Thoracic aorta (tissue), 2 donors: ENCODE data around the gene ACOT7. TPM values are rescaled to one million over a fixed set of nuclear protein-coding genes. Genes with fewer than 3 reads are reported as not detected.

Experiments used
- ATAC-seq: fragments of 150-250 bp; one replicate; pipeline ENCODE4 v1.8.0; 2017; ENCODE audit warnings: low read depth; ENCODE audit not compliant: insufficient number of reproducible peaks, low FRiP score
- DNase-seq: peaks from one replicate; pipeline ENCODE4 v3.0.0-alpha.2; 2020; ENCODE audit warnings: low spot score
- H3K27ac ChIP-seq, 2 donors: fragments of 200-600 bp; sonication (generic); 1 replicate in 1 of 2; 2 replicates in 1 of 2; pipeline ENCODE4 v1.5.1; 2016; ENCODE audit warnings: mild to moderate bottlenecking in 2 of 2, moderate library complexity in 2 of 2
- H3K27me3 ChIP-seq: fragments of 200-600 bp; sonication (generic); replicated peaks from 2 replicates; pipeline ENCODE4 v1.6.0; 2016; ENCODE audit warnings: mild to moderate bottlenecking; ENCODE audit not compliant: insufficient read depth
- H3K36me3 ChIP-seq: fragments of 200-600 bp; sonication (generic); one replicate; pipeline ENCODE4 v1.5.1; 2016
- H3K4me1 ChIP-seq, 2 donors: fragments of 200-600 bp; sonication (generic); 1 replicate in 1 of 2; 2 replicates in 1 of 2; pipeline versions ENCODE4 v1.5.1 to v1.6.0; 2016; ENCODE audit warnings: low read depth in 2 of 2, mild to moderate bottlenecking in 1 of 2; ENCODE audit not compliant: control insufficient read depth in 1 of 2
- H3K4me3 ChIP-seq: fragments of 200-600 bp; sonication (generic); 2 replicates; pipeline ENCODE4 v1.5.1; 2016; ENCODE audit warnings: mild to moderate bottlenecking
- H3K9me3 ChIP-seq: fragments of 200-600 bp; sonication (generic); 2 replicates; pipeline ENCODE4 v1.5.1; 2016
- total RNA-seq, 2 donors: library from RNA; depleted of rRNA; stranded (reverse); fragments of >200 nt; gene quantifications; one replicate each; pipeline versions ENCODE4 v1.1.0 to v1.2.3, GENCODE V29; 2016
- TF ChIP-seq, protein P1 (sequence below): fragments of 200-600 bp; sonication (generic); IDR thresholded peaks from one replicate; pipeline ENCODE4 v1.5.1; 2019; ENCODE audit warnings: antibody characterized with exemption

Gene ACOT7
- total RNA-seq, 2 donors from 2014 or later = 23.7 to 33.0 TPM

DNA sequence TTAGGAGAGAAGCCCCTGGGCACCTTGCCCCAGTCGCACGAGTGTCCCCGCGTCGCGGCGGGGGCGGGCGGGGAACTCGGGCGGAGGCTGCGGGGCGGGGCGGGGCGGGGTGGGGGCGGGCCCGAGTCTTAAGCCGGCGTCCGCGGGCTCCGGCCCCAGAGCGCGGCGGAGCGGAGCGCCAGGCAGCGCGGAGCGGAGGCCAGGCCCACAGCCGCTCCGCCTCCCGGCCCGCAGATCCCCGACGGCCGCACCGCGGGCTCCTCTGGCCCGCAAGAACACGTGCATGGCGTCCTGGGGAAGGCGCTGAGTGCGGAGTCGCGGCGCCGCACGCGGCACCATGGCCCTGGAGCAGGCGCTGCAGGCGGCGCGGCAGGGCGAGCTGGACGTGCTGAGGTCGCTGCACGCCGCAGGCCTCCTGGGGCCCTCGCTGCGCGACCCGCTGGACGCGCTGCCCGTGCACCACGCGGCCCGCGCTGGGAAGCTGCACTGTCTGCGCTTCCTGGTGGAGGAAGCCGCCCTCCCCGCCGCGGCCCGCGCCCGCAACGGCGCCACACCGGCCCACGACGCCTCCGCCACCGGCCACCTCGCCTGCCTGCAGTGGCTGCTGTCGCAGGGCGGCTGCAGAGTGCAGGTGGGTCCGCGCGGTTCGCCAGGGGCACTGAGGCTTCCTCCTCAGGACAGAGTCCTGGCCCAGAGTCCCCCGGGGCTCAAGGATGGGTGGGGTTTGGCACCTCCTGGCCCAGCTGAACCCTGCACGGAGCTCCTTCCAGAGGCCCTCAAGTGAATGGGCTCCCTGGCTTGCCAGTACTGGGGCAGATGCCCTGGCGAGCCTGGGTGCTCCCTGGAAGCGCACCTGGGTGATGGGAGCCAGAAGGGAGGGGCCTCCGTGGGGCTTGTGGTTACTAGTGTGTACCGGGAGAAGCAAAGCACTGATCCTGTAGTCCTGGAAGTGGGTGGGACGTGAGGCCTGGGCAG is 31.3 kb upstream of the ACOT7 start, which contains the start of gene ESPN:
TSS of gene ESPN (plus strand) at position 158 of the 975 bp plus-strand sequence. CDS start at position 338, 180 bp downstream.
- H3K4me1 ChIP-seq = peaks cover 10 to 36% of the 10 kb centered on the region in 2 donors
- ATAC-seq (no peak), DNase-seq (no peak)
- H3K9me3 ChIP-seq = no peaks in the 10 kb centered on the region
- TF ChIP-seq, protein P1, sequence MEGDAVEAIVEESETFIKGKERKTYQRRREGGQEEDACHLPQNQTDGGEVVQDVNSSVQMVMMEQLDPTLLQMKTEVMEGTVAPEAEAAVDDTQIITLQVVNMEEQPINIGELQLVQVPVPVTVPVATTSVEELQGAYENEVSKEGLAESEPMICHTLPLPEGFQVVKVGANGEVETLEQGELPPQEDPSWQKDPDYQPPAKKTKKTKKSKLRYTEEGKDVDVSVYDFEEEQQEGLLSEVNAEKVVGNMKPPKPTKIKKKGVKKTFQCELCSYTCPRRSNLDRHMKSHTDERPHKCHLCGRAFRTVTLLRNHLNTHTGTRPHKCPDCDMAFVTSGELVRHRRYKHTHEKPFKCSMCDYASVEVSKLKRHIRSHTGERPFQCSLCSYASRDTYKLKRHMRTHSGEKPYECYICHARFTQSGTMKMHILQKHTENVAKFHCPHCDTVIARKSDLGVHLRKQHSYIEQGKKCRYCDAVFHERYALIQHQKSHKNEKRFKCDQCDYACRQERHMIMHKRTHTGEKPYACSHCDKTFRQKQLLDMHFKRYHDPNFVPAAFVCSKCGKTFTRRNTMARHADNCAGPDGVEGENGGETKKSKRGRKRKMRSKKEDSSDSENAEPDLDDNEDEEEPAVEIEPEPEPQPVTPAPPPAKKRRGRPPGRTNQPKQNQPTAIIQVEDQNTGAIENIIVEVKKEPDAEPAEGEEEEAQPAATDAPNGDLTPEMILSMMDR = no peak
- peak within 1 kb of the TSS; percentile 45 for H3K4me3 ChIP-seq
- H3K27me3 ChIP-seq = peaks cover 24% of the 10 kb centered on the region
- no peak within 1 kb of the TSS for H3K27ac ChIP-seq
- H3K36me3 ChIP-seq = no peaks in the 10 kb centered on the region

GRCh38 chr1:6424000-6424565 is 30.5 kb upstream of the ACOT7 start:
- ATAC-seq (no peak), DNase-seq (no peak)
- H3K27ac ChIP-seq = no peak overlapping the region
- H3K4me3 ChIP-seq = peak overlapping the region; percentile 45
- H3K4me1 ChIP-seq = peaks cover 18 to 44% of the 10 kb centered on the region in 2 donors
- no peaks in the 10 kb centered on the region for H3K9me3 ChIP-seq
- H3K36me3 ChIP-seq = no peaks in the 10 kb centered on the region
- H3K27me3 ChIP-seq = peaks cover 24% of the 10 kb centered on the region
- TF ChIP-seq, protein P1 = no peak

GRCh38 chr1:6423321-6423999 is 29.9 kb upstream of the ACOT7 start:
- Histone ChIP-seq H3K36me3 (no peaks in the 10 kb centered on the region), H3K4me1 (peaks cover 21 to 49% of the 10 kb centered on the region in 2 donors), H3K9me3 (no peaks in the 10 kb centered on the region), H3K4me3 (peak overlapping the region; percentile 45), H3K27me3 (peaks cover 24% of the 10 kb centered on the region), H3K27ac (no peak overlapping the region)
- TF ChIP-seq, protein P1 = peak; percentile 24
- no peak for DNase-seq
- no peak for ATAC-seq

DNA sequence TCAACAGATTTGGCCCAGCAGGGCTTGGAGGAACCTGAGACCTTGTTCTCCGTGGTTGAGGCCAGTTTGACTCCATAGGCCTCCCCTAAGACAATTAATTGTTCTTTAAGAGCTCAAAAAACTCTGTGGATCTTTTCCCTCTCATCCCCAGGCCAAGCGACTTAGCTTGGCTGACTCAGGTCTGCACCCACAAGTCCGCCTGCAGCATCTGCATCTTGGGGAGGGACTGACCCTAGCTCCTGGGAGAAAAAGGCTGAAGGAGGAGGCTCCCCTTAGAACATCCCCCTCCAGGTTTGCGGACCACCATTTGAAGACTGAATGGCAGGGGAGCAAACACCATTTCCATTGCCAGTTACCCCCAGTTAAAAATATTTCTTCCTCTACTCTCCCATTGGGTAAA is 27.7 kb upstream of the ACOT7 start:
- Histone ChIP-seq H3K9me3 (no peaks in the 10 kb centered on the region), H3K4me1 (peaks cover 21 to 49% of the 10 kb centered on the region in 2 donors), H3K27ac (no peak overlapping the region), H3K4me3 (no peak overlapping the region), H3K36me3 (no peaks in the 10 kb centered on the region), H3K27me3 (peaks cover 24% of the 10 kb centered on the region)
- TF ChIP-seq, protein P1 = no peak
- ATAC-seq = no peak
- no peak for DNase-seq
